Astrocyte of the spinal cord (primary cell): Measurements from ENCODE around the gene CWH43.
"Not testable (repeated sequence)": the region's sequence is repeated elsewhere in the genome, so short reads cannot be mapped to it uniquely, and the experiment has no call there.

Source experiments
- DNase-seq: peaks from one replicate; pipeline ENCODE4 v3.0.0; 2011; ENCODE audit warnings: low read depth, low spot score
- H3K4me3 ChIP-seq: 2 replicates; pipeline ENCODE4 v1.5.1; 2011; ENCODE audit warnings: low read depth, mild to moderate bottlenecking, low read length, moderate library complexity
- CTCF ChIP-seq: IDR thresholded peaks from 2 replicates; pipeline ENCODE4 v1.5.1; 2012; ENCODE audit warnings: low read depth, mild to moderate bottlenecking, low read length, inconsistent platforms
- in situ Hi-C: cut with HindIII; loops from 2 replicates; pipeline ENCODE4 v1.10.0; 2017; ENCODE audit warnings: low sequenced_read_pairs

CWH43 gene

GRCh38 chr4:48968814-48969213, 17.3 kb upstream of the CWH43 start:
- peak; percentile 90 for DNase-seq
- no peak for TF ChIP-seq CTCF
- H3K4me3 ChIP-seq = no peak overlapping the region
- in situ Hi-C loops = no loop called here

GRCh38 chr4:48970471-48970921, 15.6 kb upstream of the CWH43 start:
- no peak overlapping the region for H3K4me3 ChIP-seq
- TF ChIP-seq CTCF = no peak
- in situ Hi-C loops = no loop called here
- peak; percentile 93 for DNase-seq

GRCh38 chr4:48974979-48975640, 11.0 kb upstream of the CWH43 start:
- TF ChIP-seq CTCF = no peak
- H3K4me3 ChIP-seq = no peak overlapping the region
- no peak for DNase-seq
- in situ Hi-C loops = no loop called here

GRCh38 chr4:48976041-48976440, 10.0 kb upstream of the CWH43 start:
- no peak for DNase-seq
- H3K4me3 ChIP-seq = no peak overlapping the region
- no peak for TF ChIP-seq CTCF
- in situ Hi-C loops = no loop called here

GRCh38 chr4:48979914-48980579, 6.0 kb upstream of the CWH43 start:
- in situ Hi-C loops = no loop called here
- no peak overlapping the region for H3K4me3 ChIP-seq
- TF ChIP-seq CTCF = no peak
- no peak for DNase-seq

GRCh38 chr4:48984005-48984404, 2.1 kb upstream of the CWH43 start:
- H3K4me3 ChIP-seq, DNase-seq, in situ Hi-C loops: not testable (repeated sequence)

- H3K4me3 ChIP-seq = no peak overlapping the region
- in situ Hi-C loops = no loop called here
- DNase-seq = no peak
- no peak for TF ChIP-seq CTCF
These were observed 486 bp upstream of the CWH43 start for GRCh38 chr4:48985602-48985975.
